Activated naive CD4-positive, alpha-beta T cell treated with anti-CD3 and anti-CD28 coated beads for 36 hours (primary cell): ENCODE data around the gene BATF3. TPM values are rescaled to one million over a fixed set of nuclear protein-coding genes. Genes with fewer than 3 reads are reported as not detected.
A peak's percentile ranks its signal among the peaks of the same experiment; 100 is the strongest.
"Not testable (repeated sequence)": the region's sequence is repeated elsewhere in the genome, so short reads cannot be mapped to it uniquely, and the experiment has no call there.

Experiments used
- CTCF ChIA-PET: fragments of 350-600 bp; sonication (Branson Sonifier 250); formaldehyde crosslinking; loops from one replicate; lab custom pipeline; 2021; ENCODE audit warnings: antibody characterized with exemption; lab: Charles Lee
- DNase-seq: peaks from one replicate; pipeline ENCODE4 v3.0.0-alpha.2; 2020
- H3K27ac Mint-ChIP-seq: one replicate; pipeline ENCODE4 v1.8.0; 2021; ENCODE audit warnings: mild to moderate bottlenecking, mixed read lengths
- H3K27me3 Mint-ChIP-seq: one replicate; pipeline ENCODE4 v1.8.0; 2021; ENCODE audit warnings: low read depth, mixed read lengths
- H3K36me3 Mint-ChIP-seq: one replicate; pipeline ENCODE4 v1.8.0; 2021; ENCODE audit warnings: low read depth, mixed read lengths
- H3K4me1 Mint-ChIP-seq: one replicate; pipeline ENCODE4 v1.8.0; 2021; ENCODE audit warnings: low read depth, mixed read lengths
- H3K4me3 Mint-ChIP-seq: one replicate; pipeline ENCODE4 v1.8.0; 2021; ENCODE audit warnings: mild to moderate bottlenecking, moderate library complexity, mixed read lengths
- H3K9me3 Mint-ChIP-seq: one replicate; pipeline ENCODE4 v1.8.0; 2021; ENCODE audit warnings: mixed read lengths
- intact Hi-C: fragments of 100-400 bp; cut with micrococcal nuclease; formaldehyde crosslinking; loops from one replicate; pipeline ENCODE4 v1.15.1; 2023
- total RNA-seq, 2 experiments: library from RNA; stranded (reverse); gene quantifications; one replicate each; pipeline ENCODE4 v1.2.3, GENCODE V29; 2021

The BATF3 gene
- total RNA-seq, 2 experiments from 2014 or later, result 26.7 to 27.1 TPM

GRCh38 chr1:212722270-212722957 lies 22.8 kb upstream of the BATF3 start:
- Mint-ChIP-seq H3K36me3 (peaks cover 18% of the 10 kb centered on the region), H3K27me3 (no peaks in the 10 kb centered on the region), H3K27ac (no peak overlapping the region), H3K4me3 (no peak overlapping the region), H3K4me1 (peaks cover 20% of the 10 kb centered on the region), H3K9me3 (peaks cover 2% of the 10 kb centered on the region)
- CTCF ChIA-PET, result interaction anchor here (0.6 to 1.9 kb wide), 11 partner anchors 21 to 264 kb away, joined by 3 to 7 read pairs (median 3); no protein-coding TSS in a partner anchor
- no peak for DNase-seq
- intact Hi-C loops, result no loop called here

DNA sequence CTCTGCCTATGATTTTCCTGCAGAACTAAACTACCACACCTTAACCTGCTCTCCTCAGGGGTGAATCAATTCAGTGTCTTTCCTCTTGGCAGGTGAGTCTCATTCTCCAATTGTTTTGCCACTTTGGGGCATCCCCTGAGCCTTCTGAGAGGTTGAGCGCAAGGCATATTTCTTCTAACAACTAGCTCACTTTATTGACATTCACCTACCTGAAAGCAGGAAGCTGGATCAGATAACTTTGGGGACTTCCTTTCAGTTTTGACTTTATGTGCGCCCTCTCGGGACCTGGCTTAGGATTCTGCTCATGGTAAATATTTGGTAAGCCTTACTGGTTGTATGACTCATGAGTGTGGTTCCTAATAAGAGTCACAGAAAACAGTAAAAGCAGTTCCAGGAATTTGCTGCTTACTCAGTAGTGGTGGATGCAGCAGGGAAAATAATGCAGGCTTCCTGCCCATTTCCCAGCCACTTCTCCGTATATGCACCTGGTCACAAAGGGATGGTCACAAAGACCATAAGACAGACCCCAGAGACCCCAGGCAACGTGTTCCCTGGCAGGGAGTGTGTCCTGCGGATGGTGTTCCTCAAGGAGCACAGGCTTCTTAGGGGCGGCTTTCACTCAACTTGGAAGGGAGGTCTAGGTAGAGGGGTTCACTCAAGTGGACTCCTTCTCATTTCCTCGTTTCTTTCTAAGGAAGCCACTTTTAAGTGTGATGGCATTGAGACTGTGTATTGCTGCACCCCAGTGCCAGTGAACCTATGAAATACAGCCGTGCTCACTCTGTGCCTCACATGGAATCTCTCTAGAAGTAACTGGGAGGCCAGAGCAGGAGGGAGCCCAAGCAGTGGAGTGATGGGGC lies 22.0 kb upstream of the BATF3 start:
- CTCF ChIA-PET, result interaction anchor here (0.6 to 1.9 kb wide), 11 partner anchors 8 to 263 kb away, joined by 3 to 10 read pairs (median 5); partner anchors contain the start of gene BATF3
- intact Hi-C loops, result loop anchor here (1.0 kb wide), 6 partner anchors 9 to 786 kb away; no protein-coding TSS in a partner anchor
- peak; percentile 71 for DNase-seq
- H3K4me3 Mint-ChIP-seq, result no peak overlapping the region
- H3K27me3 Mint-ChIP-seq, result no peaks in the 10 kb centered on the region
- H3K4me1 Mint-ChIP-seq, result peaks cover 20% of the 10 kb centered on the region
- H3K36me3 Mint-ChIP-seq, result peaks cover 18% of the 10 kb centered on the region
- peaks cover 2% of the 10 kb centered on the region for H3K9me3 Mint-ChIP-seq
- no peak overlapping the region for H3K27ac Mint-ChIP-seq

DNA sequence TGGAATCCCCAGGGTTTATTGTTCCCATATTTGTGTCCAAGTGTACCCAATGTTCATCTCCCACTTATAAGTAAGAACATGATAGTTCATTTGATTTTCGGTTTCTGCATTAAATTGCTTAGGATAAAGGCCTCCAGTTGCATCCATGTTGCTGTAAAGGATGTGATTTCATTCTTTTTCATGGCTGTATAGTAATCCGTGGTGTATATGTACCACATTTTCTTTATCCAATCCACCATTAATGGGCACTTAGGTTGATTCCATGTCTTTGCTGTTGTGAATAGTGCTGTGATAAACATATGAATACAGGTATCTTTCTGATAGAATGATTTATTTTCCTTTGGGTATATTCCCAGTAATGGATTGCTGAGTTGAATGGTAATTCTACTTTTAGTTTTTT lies 20.0 kb upstream of the BATF3 start:
- no peaks in the 10 kb centered on the region for H3K27me3 Mint-ChIP-seq
- H3K27ac Mint-ChIP-seq, result no peak overlapping the region
- H3K4me1 Mint-ChIP-seq, result peaks cover 20% of the 10 kb centered on the region
- H3K9me3 Mint-ChIP-seq, result no peaks in the 10 kb centered on the region
- no peak for DNase-seq
- CTCF ChIA-PET, result no interaction called here
- intact Hi-C loops, result no loop called here
- H3K4me3 Mint-ChIP-seq, result no peak overlapping the region
- H3K36me3 Mint-ChIP-seq, result peaks cover 8% of the 10 kb centered on the region

GRCh38 chr1:212718499-212718898 lies 18.9 kb upstream of the BATF3 start:
- intact Hi-C loops, result no loop called here
- H3K27me3 Mint-ChIP-seq, result no peaks in the 10 kb centered on the region
- H3K4me1 Mint-ChIP-seq, result peaks cover 20% of the 10 kb centered on the region
- no peak overlapping the region for H3K27ac Mint-ChIP-seq
- no peak for DNase-seq
- peaks cover 3% of the 10 kb centered on the region for H3K36me3 Mint-ChIP-seq
- H3K9me3 Mint-ChIP-seq, result no peaks in the 10 kb centered on the region
- H3K4me3 Mint-ChIP-seq, result no peak overlapping the region
- CTCF ChIA-PET, result interaction anchor here (0.8 to 1.0 kb wide), 3 partner anchors 17 to 262 kb away, joined by 3 to 5 read pairs (median 4); no protein-coding TSS in a partner anchor

DNA sequence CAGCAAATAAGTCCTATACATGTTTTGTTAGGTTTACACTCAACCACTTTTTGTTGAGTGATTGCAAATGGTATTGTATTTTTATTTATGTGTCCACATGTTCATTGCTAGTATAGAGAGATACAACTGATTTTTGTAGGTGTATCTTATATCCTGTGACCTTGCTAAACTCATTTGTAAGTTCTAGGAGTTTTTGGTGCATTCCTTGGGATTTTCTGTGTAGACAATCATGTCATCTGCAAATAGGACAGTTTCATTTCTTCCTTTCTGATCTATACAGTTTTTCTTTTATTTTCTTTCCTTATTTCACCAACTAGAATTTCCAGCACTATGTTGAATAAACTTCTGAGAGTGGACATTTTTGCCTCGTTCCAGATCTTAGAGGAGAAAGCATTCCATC lies 16.5 kb upstream of the BATF3 start:
- intact Hi-C loops, result no loop called here
- Mint-ChIP-seq H3K4me3 (no peak overlapping the region), H3K27ac (no peak overlapping the region), H3K4me1 (peaks cover 5% of the 10 kb centered on the region), H3K27me3 (no peaks in the 10 kb centered on the region), H3K36me3 (no peaks in the 10 kb centered on the region), H3K9me3 (no peaks in the 10 kb centered on the region)
- no peak for DNase-seq
- CTCF ChIA-PET, result interaction anchor here (0.8 to 1.0 kb wide), 2 partner anchors 14 to 33 kb away, joined by 3 to 5 read pairs; no protein-coding TSS in a partner anchor

GRCh38 chr1:212713465-212714136 lies 14.0 kb upstream of the BATF3 start:
- DNase-seq, result no peak
- Mint-ChIP-seq H3K27ac (no peak overlapping the region), H3K4me3 (no peak overlapping the region), H3K4me1 (peaks cover 2% of the 10 kb centered on the region), H3K9me3 (no peaks in the 10 kb centered on the region), H3K27me3 (no peaks in the 10 kb centered on the region), H3K36me3 (no peaks in the 10 kb centered on the region)
- CTCF ChIA-PET, result no interaction called here
- intact Hi-C loops, result no loop called here

GRCh38 chr1:212712451-212713303 lies 13.0 kb upstream of the BATF3 start:
- H3K27me3 Mint-ChIP-seq, result no peaks in the 10 kb centered on the region
- no peaks in the 10 kb centered on the region for H3K9me3 Mint-ChIP-seq
- no peak overlapping the region for H3K4me3 Mint-ChIP-seq
- H3K36me3 Mint-ChIP-seq, result no peaks in the 10 kb centered on the region
- CTCF ChIA-PET, result no interaction called here
- intact Hi-C loops, result loop anchor here (1.0 kb wide), 2 partner anchors 9 to 13 kb away; partner anchors contain the start of gene BATF3
- no peak overlapping the region for H3K27ac Mint-ChIP-seq
- DNase-seq, result peak; percentile 35
- H3K4me1 Mint-ChIP-seq, result peaks cover 2% of the 10 kb centered on the region

DNA sequence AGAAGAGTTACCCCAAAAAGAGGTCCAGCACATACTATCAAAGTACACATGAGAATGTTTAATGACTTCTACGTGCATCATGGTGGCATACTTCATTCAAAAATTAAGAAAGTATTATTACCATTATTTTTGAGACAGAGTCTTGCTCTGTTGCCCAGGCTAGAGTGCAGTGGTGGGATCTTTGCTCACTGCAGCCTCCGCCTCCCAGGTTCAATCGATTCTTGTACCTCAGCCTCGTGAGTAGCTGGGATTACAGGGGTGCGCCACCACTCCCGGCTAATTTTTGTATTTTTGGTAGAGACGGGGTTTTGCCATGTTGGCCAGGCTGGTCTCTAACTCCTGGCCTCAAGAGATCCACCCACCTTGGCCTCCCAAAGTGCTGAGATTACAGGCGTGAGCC lies 12.3 kb upstream of the BATF3 start:
- intact Hi-C loops, result loop anchor here (1.0 kb wide), 2 partner anchors 9 to 13 kb away; partner anchors contain the start of gene BATF3

GRCh38 chr1:212710566-212710965 lies 10.9 kb upstream of the BATF3 start:
- no peaks in the 10 kb centered on the region for H3K27me3 Mint-ChIP-seq
- H3K9me3 Mint-ChIP-seq, result no peaks in the 10 kb centered on the region
- peaks cover 2% of the 10 kb centered on the region for H3K4me1 Mint-ChIP-seq
- intact Hi-C loops, result no loop called here
- no peak overlapping the region for H3K27ac Mint-ChIP-seq
- H3K36me3 Mint-ChIP-seq, result no peaks in the 10 kb centered on the region
- CTCF ChIA-PET, result interaction anchor here (1.0 kb wide), 1 partner anchor 28 kb away, joined by 3 read pairs; no protein-coding TSS in a partner anchor
- DNase-seq, result no peak
- H3K4me3 Mint-ChIP-seq, result no peak overlapping the region

More for the DNA sequence above, 12.3 kb upstream of the BATF3 start:
- H3K27me3 Mint-ChIP-seq, CTCF ChIA-PET, H3K4me3 Mint-ChIP-seq, H3K4me1 Mint-ChIP-seq, H3K36me3 Mint-ChIP-seq, H3K27ac Mint-ChIP-seq, H3K9me3 Mint-ChIP-seq, DNase-seq: not testable (repeated sequence)

- H3K4me1 Mint-ChIP-seq, result peaks cover 23% of the 10 kb centered on the region
- no peaks in the 10 kb centered on the region for H3K36me3 Mint-ChIP-seq
- no peak overlapping the region for H3K4me3 Mint-ChIP-seq
- CTCF ChIA-PET, result interaction anchor here (1.2 kb wide), 1 partner anchor 39 kb away, joined by 5 read pairs; no protein-coding TSS in a partner anchor
- no peak for DNase-seq
- no peak overlapping the region for H3K27ac Mint-ChIP-seq
- no peaks in the 10 kb centered on the region for H3K9me3 Mint-ChIP-seq
- peaks cover 9% of the 10 kb centered on the region for H3K27me3 Mint-ChIP-seq
- intact Hi-C loops, result no loop called here
Measured at GRCh38 chr1:212703991-212704564, 4.4 kb upstream of the BATF3 start.

- CTCF ChIA-PET, result interaction anchor here (0.7 to 2.4 kb wide), 3 partner anchors 9 to 79 kb away, joined by 3 to 13 read pairs (median 9); no protein-coding TSS in a partner anchor
- Mint-ChIP-seq H3K4me1 (peaks cover 32% of the 10 kb centered on the region), H3K27ac (no peak overlapping the region), H3K9me3 (no peaks in the 10 kb centered on the region), H3K27me3 (peaks cover 11% of the 10 kb centered on the region), H3K4me3 (no peak overlapping the region), H3K36me3 (no peaks in the 10 kb centered on the region)
- DNase-seq, result no peak
- intact Hi-C loops, result no loop called here
Measured at GRCh38 chr1:212702672-212703071, 3.0 kb upstream of the BATF3 start.
